ENCODE results near the gene CFAP52.

- TF ChIP-seq EZH2 (IDR thresholded peaks at IDR 0.05; ENCODE audit: insufficient read depth, poor library complexity, severe bottlenecking), result no peak
- TF ChIP-seq EZH2phosphoT487 (IDR thresholded peaks at IDR 0.05; ENCODE audit: insufficient read depth, low read depth), result no peak
Measured at GRCh38 chr17:9553596-9553995, 22.8 kb upstream of the CFAP52 start.

Measured in GM23248 (cell line).